ENCODE measurements around the gene GMDS. TPM values are rescaled to one million over a fixed set of nuclear protein-coding genes. Genes with fewer than 3 reads are reported as not detected.

The GMDS gene
- total and polyA plus RNA-seq, 2 experiments from 2014 or later, result 6.3 to 17.7 TPM

- Histone ChIP-seq H3K36me3 (no peaks in the 10 kb centered on the region), H3K4me3 (no peak overlapping the region), H3K4me1 (ENCODE audit: low read depth) (no peaks in the 10 kb centered on the region), H3K9me3 (ENCODE audit: low read depth) (no peaks in the 10 kb centered on the region), H3K27me3 (peaks cover 2% of the 10 kb centered on the region), H3K27ac (no peak overlapping the region)
- TF ChIP-seq, protein P1, sequence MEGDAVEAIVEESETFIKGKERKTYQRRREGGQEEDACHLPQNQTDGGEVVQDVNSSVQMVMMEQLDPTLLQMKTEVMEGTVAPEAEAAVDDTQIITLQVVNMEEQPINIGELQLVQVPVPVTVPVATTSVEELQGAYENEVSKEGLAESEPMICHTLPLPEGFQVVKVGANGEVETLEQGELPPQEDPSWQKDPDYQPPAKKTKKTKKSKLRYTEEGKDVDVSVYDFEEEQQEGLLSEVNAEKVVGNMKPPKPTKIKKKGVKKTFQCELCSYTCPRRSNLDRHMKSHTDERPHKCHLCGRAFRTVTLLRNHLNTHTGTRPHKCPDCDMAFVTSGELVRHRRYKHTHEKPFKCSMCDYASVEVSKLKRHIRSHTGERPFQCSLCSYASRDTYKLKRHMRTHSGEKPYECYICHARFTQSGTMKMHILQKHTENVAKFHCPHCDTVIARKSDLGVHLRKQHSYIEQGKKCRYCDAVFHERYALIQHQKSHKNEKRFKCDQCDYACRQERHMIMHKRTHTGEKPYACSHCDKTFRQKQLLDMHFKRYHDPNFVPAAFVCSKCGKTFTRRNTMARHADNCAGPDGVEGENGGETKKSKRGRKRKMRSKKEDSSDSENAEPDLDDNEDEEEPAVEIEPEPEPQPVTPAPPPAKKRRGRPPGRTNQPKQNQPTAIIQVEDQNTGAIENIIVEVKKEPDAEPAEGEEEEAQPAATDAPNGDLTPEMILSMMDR (IDR thresholded peaks at IDR 0.05; ENCODE audit: low read depth, low read length), result no peak
- no peak for DNase-seq (ENCODE audit: low read depth in 1 of 2, low spot score in 1 of 2)
These were observed 507.7 kb downstream of the GMDS start for GRCh38 chr6:1737463-1738311.

DNA sequence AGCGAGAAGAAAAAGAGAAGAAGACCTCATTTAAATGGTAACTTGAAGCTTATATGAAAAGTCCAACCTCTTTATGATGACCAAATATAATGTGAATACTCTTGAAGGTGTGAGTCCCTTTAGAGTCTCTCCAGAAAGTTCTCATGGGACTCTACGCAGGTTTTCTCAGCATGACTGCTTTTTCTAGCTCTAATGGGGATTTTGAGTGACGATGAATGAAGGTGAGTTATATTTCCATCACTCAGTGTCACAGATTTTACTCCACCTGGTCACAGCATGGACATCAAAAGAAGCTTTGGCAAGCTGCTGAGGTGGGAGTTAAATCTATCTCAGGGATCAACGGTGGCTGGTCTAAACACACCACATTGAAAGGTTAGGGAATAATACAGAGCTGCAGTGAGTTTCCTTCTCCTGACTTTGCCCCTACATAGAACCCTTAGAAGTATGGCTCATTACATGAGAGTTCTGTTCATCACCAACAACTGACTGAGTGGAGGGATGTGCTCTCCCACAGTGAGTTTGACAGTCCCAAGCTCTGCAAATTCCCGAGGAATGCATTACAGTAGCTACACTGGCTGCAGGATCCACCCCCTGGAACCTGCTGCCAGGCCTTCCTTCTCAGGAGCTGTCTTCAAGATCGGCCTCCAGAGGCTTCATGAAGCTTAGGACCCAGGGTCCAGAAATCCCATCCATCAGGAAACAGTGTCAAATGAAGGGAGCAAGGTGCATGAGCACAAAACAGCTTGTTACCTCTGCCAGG lies 508.9 kb downstream of the GMDS start:
- no peak for DNase-seq (ENCODE audit: low read depth in 1 of 2, low spot score in 1 of 2)

GRCh38 chr6:1735239-1735803 lies 510.1 kb downstream of the GMDS start:
- Histone ChIP-seq H3K4me1 (ENCODE audit: low read depth) (no peaks in the 10 kb centered on the region), H3K4me3 (no peak overlapping the region), H3K27me3 (peaks cover 2% of the 10 kb centered on the region), H3K27ac (no peak overlapping the region), H3K36me3 (no peaks in the 10 kb centered on the region), H3K9me3 (ENCODE audit: low read depth) (no peaks in the 10 kb centered on the region)
- TF ChIP-seq, protein P1 (IDR thresholded peaks at IDR 0.05; ENCODE audit: low read depth, low read length), result no peak
- DNase-seq (ENCODE audit: low read depth in 1 of 2, low spot score in 1 of 2), result no peak

More for the DNA sequence above, 508.9 kb downstream of the GMDS start:
- H3K36me3 ChIP-seq, result no peaks in the 10 kb centered on the region
- H3K4me3 ChIP-seq, result no peak overlapping the region
- H3K27me3 ChIP-seq, result peaks cover 2% of the 10 kb centered on the region
- no peaks in the 10 kb centered on the region for H3K9me3 ChIP-seq (ENCODE audit: low read depth)
- no peak overlapping the region for H3K27ac ChIP-seq
- H3K4me1 ChIP-seq (ENCODE audit: low read depth), result no peaks in the 10 kb centered on the region
- TF ChIP-seq, protein P1 (IDR thresholded peaks at IDR 0.05; ENCODE audit: low read depth, low read length), result no peak

DNA sequence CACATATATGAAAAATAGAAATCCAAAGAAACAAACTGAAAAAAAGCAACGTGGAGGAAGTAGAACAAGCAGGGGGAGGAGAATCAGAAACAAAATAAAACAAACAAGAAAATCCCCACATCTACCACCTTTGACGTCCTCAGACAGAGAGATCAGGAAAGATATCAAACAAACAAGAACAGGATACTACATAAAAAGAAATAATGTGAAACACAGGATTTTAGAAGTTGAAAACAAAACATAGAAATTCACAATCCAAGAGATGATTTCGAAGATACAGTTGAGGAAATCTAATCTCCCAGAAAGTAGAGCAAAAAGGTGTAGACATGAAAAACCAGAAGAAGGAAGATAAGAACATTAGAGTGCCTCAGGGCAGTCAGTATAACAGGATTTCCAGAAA lies 514.5 kb downstream of the GMDS start:
- Histone ChIP-seq H3K9me3 (ENCODE audit: low read depth) (no peaks in the 10 kb centered on the region), H3K4me1 (ENCODE audit: low read depth) (no peaks in the 10 kb centered on the region), H3K27ac (no peak overlapping the region), H3K36me3 (no peaks in the 10 kb centered on the region), H3K4me3 (no peak overlapping the region), H3K27me3 (peaks cover 5% of the 10 kb centered on the region)
- TF ChIP-seq, protein P1 (IDR thresholded peaks at IDR 0.05; ENCODE audit: low read depth, low read length), result no peak
- no peak for DNase-seq (ENCODE audit: low read depth in 1 of 2, low spot score in 1 of 2)

DNA sequence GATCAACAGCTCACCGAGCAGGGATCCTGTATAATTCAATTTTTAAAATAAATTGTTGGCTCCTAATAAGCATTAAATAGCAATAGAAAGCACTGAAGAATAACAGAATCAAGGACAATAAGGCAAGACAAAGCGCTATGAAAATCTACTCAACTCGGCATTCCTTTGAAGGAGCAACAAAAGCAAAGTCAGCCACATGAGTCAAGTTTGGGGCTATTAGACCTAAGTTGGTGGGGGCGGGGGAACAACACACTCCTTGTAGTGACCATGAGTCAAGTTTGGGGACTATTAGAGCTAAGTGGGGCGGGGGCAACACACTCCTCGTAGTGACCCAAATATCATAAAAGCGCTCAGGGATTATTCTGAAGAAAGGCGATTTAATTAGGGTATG lies 515.7 kb downstream of the GMDS start:
- DNase-seq (ENCODE audit: low read depth in 1 of 2, low spot score in 1 of 2), result no peak
- peaks cover 4% of the 10 kb centered on the region for H3K27me3 ChIP-seq
- no peaks in the 10 kb centered on the region for H3K36me3 ChIP-seq
- H3K4me1 ChIP-seq (ENCODE audit: low read depth), result no peaks in the 10 kb centered on the region
- no peak overlapping the region for H3K4me3 ChIP-seq
- no peak overlapping the region for H3K27ac ChIP-seq
- no peaks in the 10 kb centered on the region for H3K9me3 ChIP-seq (ENCODE audit: low read depth)
- TF ChIP-seq, protein P1 (IDR thresholded peaks at IDR 0.05; ENCODE audit: low read depth, low read length), result no peak
